DND-41 (cell line): ENCODE measurements around the gene NME7.

ENCODE experiments used
- CTCF ChIP-seq: IDR thresholded peaks from 2 replicates; pipeline ENCODE4 v1.5.1; 2012; ENCODE audit warnings: borderline replicate concordance, low read length, moderate library complexity, mild to moderate bottlenecking; ENCODE audit not compliant: poor library complexity, severe bottlenecking; ENCODE audit errors: extremely low read depth
- EZH2 ChIP-seq: IDR thresholded peaks from 3 replicates; pipeline ENCODE4 v1.6.1; 2012; ENCODE audit warnings: borderline replicate concordance, low read depth, mild to moderate bottlenecking, moderate library complexity, low read length, inconsistent platforms; ENCODE audit not compliant: severe bottlenecking

- TF ChIP-seq CTCF (no peak), EZH2 (no peak)
Measured at GRCh38 chr1:169094897-169095569, 272.6 kb downstream of the NME7 start.
